ENCODE measurements around the gene FOXO1. TPM values are rescaled to one million over a fixed set of nuclear protein-coding genes. Genes with fewer than 3 reads are reported as not detected.

Gene FOXO1
- total RNA-seq, 1 donor from 2014 or later = 4.2 TPM

GRCh38 chr13:40576369-40576768, 90.1 kb downstream of the FOXO1 start:
- DNase-seq = no peak

GRCh38 chr13:40572961-40573360, 93.5 kb downstream of the FOXO1 start:
- DNase-seq = no peak

DNA sequence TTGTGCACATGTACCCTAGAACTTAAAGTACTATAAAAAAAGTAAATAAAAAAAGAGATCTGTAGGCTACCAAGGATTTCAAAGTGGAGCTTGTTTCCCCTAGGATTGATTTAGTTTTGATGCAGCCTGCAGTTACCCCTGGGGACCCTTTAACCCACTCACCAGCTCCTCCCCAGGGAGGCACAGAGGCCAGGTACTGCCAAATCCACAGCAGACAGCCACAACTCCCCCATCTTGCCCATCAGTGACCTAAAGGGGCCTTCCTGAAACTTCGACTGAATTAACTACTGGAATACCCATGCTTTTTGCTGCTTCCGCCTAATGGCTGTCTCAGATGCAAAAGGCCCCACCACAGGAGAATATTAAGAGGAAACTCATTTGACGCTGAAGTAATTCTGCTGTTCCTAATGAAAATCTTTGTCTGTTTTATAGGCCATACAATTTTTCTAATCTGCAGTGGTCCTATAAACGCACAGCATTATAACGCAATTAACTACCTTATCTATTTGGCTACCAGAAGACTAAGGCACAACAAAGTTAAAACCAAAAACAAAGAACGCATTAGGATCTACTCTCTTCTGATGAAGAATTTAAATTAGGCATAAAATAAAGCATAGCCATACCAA, 95.0 kb downstream of the FOXO1 start:
- DNase-seq = no peak

- no peak for DNase-seq
These were observed 95.5 kb downstream of the FOXO1 start for GRCh38 chr13:40570930-40571329.

DNA sequence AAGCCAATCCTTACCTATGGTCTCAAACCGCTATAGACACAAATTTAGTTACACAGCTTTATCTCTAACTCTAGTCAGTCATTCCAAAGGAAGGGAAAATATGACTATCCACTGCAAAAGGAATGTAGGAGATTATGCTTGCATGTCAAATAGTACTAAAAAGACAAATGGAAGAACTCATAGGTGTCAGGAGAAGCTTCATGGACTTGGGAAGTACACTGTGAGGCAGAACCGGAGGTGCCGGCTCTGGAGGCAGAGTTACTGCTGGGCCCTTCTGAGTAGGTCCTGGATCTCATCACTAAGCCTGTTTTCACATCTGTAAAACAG, 97.5 kb downstream of the FOXO1 start:
- DNase-seq = no peak

- no peak for DNase-seq
These were observed 98.0 kb downstream of the FOXO1 start for GRCh38 chr13:40568246-40569023.

- DNase-seq = no peak
These were observed 99.6 kb downstream of the FOXO1 start for GRCh38 chr13:40566811-40567210.

GRCh38 chr13:40565282-40566148, 100.9 kb downstream of the FOXO1 start:
- DNase-seq = no peak

- DNase-seq = no peak
These were observed 102.0 kb downstream of the FOXO1 start for GRCh38 chr13:40564342-40565001.

GRCh38 chr13:40563350-40564125, 102.9 kb downstream of the FOXO1 start:
- no peak for DNase-seq

DNA sequence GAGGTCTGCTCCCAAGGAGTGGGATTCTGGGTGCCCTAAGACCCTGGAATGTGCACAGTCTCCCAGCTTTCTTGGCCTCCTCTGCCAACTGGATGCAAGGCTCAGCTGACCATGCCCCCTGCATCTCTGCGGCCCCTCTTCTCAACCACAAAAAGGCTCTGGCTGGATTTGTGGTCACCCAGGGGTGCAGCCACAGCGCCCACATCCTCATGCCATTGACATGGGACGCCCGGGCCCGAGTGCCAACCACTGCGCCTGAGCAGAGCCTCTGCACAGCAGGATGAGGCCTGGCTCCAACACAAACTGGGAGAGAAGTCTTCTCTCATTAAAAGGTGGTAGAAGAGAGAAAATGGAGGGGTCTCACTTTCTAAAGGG, 103.5 kb downstream of the FOXO1 start:
- DNase-seq = no peak

GRCh38 chr13:40559915-40560314, 106.5 kb downstream of the FOXO1 start:
- no peak for DNase-seq

GRCh38 chr13:40558656-40559055, 107.8 kb downstream of the FOXO1 start:
- no peak for DNase-seq

GRCh38 chr13:40556453-40556852, 110.0 kb downstream of the FOXO1 start:
- DNase-seq = no peak

DNA sequence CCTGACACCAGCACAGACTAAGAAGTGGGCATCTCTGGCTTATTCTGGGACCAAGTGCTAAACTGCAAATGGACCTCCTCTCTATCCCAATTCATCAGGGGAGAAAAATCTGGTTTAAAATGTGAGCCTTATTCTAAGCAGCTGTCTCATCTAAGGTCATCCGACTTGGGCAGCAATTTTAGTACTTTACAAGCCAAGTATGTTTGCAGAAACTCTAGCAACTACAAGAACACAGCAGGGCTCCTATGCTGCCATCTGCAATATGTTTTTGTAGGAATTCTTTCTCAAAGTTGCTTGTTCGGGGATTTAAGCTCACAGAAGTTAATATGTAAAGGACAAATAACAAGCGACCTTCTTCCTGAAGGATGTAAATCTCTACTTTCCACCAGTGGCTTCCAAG, 113.1 kb downstream of the FOXO1 start:
- no peak for DNase-seq

- DNase-seq = no peak
These were observed 113.5 kb downstream of the FOXO1 start for GRCh38 chr13:40552895-40553294.

- DNase-seq = no peak
These were observed 116.3 kb downstream of the FOXO1 start for GRCh38 chr13:40550130-40550529.

DNA sequence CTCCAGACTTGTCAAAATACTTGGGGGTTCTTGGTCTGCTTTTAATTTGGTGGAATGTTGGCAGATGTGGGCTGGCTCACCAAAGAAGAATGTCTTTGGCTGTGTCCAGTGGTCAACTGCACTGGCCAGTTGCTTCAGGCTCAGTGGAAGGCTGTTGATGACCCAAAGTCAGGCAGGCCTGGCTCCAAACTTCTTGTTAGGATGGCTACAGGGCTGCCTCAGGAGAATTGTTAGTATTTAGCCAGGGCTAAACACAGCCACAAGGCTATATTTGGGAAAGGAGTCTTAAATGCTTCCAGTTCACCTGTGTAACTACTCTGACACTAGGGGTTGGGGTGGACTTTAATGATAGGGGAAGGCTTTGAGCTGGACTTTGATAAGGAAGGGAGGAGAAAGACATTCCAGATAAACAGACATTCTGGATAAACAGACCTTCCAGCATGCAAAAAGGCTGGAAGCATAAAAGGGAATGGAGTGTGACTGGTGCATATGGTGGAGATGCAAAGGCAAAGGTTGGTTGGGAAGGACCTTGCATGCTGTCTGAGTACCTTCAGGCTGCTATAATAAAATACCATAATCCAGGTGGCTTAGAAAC, 116.8 kb downstream of the FOXO1 start:
- DNase-seq = no peak

DNA sequence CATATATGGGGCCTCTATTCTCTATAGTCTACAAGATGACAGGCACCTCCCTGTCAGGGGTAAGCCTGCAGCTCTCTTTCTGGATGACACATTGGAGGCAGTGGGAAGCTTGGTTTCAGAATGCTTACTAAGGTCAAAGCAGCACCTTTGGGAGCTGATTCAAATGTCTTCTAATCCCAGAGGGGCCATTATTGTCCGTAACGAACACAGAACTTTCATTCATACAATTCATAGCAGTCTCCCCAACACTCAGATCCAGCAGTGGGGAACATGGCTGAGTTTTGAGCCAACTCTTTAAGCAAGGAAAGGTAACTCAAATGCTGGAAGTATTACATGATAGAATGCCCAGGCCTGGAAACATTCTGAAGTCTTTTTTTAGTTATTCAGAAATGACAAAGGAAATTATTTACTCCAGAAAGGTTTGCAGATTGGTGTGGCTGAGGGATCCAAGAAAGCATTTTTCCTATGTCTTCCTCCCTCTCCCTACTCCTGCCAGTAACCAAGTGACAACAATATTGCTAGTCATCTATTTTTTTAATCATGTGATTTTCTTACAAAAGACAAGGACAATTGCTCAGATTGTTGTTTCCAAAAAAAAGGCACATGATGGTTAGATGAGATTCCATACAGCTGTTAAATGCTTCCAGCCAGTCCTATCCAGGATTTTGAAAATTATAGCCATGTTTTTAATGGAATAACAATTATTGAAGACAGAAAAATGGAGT, 118.7 kb downstream of the FOXO1 start:
- DNase-seq = no peak

- DNase-seq = no peak
These were observed 120.4 kb downstream of the FOXO1 start for GRCh38 chr13:40546047-40546446.

Data from occipital lobe (tissue), 2 donors.